ENCODE measurements around the gene ZNF124. TPM values are rescaled to one million over a fixed set of nuclear protein-coding genes. Genes with fewer than 3 reads are reported as not detected.

ZNF124 gene
- total RNA-seq, 2 donors from 2014 or later, result 31.6 to 43.2 TPM

DNA sequence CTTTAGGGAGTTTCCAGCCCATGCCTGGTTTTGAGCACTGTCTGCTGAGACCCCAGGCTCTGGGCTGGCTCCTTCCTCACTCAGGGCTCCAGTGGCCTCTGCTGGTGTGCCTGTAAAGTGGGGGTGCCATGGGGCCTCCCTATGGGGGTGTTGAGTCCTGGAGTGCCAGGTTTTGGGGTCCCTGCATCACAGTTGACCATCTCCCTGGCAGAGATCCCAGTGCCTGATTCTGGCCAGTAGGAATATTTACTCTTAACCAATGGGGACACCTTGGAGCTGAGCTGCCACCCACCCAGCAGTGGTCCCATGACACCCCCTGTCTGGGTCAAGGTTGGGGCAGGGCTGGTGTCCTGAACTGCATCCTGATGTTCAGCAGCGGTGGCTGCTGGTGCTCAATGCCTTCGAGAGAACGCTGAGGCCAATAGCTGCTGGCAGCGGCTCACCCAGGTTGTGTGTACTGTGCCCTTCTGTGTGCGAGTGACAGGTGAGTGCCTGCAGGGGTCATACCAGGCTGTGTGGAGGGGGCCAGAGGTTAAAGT, 58.0 kb downstream of the ZNF124 start:
- H3K9ac ChIP-seq (ENCODE audit: low read depth in 2 of 2, low read length in 2 of 2), result no peak overlapping the region
- no peaks in the 10 kb centered on the region for H3K36me3 ChIP-seq
- TF ChIP-seq CTCF (IDR thresholded peaks at IDR 0.05), result no peak
- no peak overlapping the region for H3K27ac ChIP-seq
- intact Hi-C loops (cut with DNase I), result no loop called here
- DNase-seq, result no peak
- H3K4me1 ChIP-seq, result no peaks in the 10 kb centered on the region
- H3K9me3 ChIP-seq, result no peaks in the 10 kb centered on the region
- H3K27me3 ChIP-seq, result no peaks in the 10 kb centered on the region
- H3K4me3 ChIP-seq, result no peak overlapping the region

- Histone ChIP-seq H3K27ac (no peak overlapping the region), H3K9ac (ENCODE audit: low read depth in 2 of 2, low read length in 2 of 2) (no peak overlapping the region), H3K27me3 (no peaks in the 10 kb centered on the region), H3K36me3 (no peaks in the 10 kb centered on the region), H3K4me3 (no peak overlapping the region), H3K4me1 (no peaks in the 10 kb centered on the region), H3K9me3 (no peaks in the 10 kb centered on the region)
- intact Hi-C loops (cut with DNase I), result no loop called here
- DNase-seq, result no peak
- TF ChIP-seq CTCF (IDR thresholded peaks at IDR 0.05), result no peak
Observed at GRCh38 chr1:247113094-247113497, 58.7 kb downstream of the ZNF124 start.

DNA sequence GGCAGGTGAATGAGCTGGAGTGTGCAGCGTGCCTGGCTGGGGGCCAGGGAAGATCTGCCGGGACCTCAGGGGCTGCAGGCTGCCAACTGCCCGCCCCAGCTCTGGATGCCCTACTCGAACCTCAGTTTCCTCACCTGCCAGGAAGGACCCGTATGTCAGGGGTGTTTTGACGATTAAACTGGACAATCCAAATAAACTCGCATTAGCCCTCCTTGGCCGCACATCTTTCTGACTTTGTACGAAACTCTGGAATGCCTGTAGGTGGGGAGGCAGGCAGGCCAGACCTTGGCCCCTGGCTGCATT, 59.4 kb downstream of the ZNF124 start:
- Histone ChIP-seq H3K9ac (ENCODE audit: low read depth in 2 of 2, low read length in 2 of 2) (peak overlapping the region in 1 of 2 donors; percentile 79), H3K36me3 (no peaks in the 10 kb centered on the region), H3K4me1 (no peaks in the 10 kb centered on the region), H3K4me3 (peak overlapping the region; percentile 80), H3K9me3 (no peaks in the 10 kb centered on the region), H3K27me3 (no peaks in the 10 kb centered on the region), H3K27ac (no peak overlapping the region)
- intact Hi-C loops (cut with DNase I), result no loop called here
- no peak for DNase-seq
- no peak for TF ChIP-seq CTCF (IDR thresholded peaks at IDR 0.05)

DNA sequence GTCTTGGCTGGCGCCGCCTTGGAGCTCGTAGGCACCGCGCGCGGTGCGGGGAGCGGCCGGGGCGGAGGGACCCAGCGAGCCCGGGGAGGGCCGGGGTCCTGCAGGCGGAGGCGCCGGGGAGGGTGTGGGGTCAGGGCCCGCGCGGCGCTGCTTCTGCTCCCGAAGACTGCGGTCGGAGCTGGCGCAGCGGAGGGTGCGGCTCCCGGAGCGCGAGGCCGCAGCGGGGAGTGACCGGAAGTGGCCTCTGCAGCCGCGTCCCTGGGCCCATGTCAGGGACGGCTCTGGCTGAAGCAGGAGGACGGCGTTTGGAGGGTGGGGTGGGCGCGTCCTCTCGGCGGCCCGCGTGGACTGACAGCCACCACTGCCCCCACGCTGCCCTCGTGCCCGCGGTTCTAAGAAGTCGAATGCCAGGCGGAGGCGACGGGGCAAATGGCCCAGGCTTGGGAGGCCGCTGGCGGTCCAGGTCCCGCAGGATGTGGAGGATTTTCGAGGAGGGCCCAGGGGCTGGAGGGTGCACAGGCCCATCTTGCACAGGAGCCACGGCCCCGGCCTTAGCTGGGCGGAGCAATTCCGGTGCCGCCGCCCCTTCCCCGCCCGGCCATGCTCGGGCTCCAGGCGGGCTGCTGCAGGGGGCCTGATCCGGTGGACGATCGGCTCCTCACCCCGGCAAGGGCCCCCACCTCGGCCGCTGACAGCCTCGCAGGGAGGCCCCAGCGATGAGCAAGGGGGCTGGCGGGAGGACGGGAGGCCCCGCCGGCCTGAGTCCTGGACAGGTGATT, 59.9 kb downstream of the ZNF124 start:
- H3K9ac ChIP-seq (ENCODE audit: low read depth in 2 of 2, low read length in 2 of 2), result peak overlapping the region; percentile 34 to 79
- H3K27me3 ChIP-seq, result no peaks in the 10 kb centered on the region
- TF ChIP-seq CTCF (IDR thresholded peaks at IDR 0.05), result no peak
- intact Hi-C loops (cut with DNase I), result no loop called here
- no peaks in the 10 kb centered on the region for H3K36me3 ChIP-seq
- peak; percentile 63 for DNase-seq
- peak overlapping the region; percentile 80 for H3K4me3 ChIP-seq
- H3K4me1 ChIP-seq, result no peaks in the 10 kb centered on the region
- peak overlapping the region; percentile 70 for H3K27ac ChIP-seq
- H3K9me3 ChIP-seq, result no peaks in the 10 kb centered on the region

DNA sequence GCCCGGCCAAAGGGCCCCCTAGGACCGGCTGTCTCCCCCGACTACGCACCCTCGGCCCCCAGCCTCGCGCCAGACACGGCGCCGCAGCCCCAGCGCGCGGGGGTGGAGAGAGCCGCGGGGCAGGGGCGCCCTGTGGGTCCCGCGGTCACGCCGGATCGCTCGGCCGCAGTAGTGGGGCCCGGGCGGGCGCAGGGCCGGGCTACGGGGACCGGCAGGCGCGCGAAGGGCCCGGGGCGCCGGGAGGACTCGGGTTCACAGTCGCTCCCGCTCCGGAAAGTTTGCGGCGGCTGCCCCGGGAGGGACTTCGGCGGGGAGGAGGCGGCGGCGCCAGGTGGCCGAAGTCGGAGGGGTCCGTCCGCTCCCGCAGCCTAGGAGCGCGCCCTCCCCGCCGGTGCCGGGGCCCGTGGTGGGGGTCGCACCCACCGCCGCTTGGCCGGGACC, 60.5 kb downstream of the ZNF124 start:
- Histone ChIP-seq H3K27ac (peak overlapping the region; percentile 70), H3K4me3 (peak overlapping the region; percentile 80), H3K4me1 (no peaks in the 10 kb centered on the region), H3K27me3 (no peaks in the 10 kb centered on the region), H3K9me3 (no peaks in the 10 kb centered on the region), H3K9ac (ENCODE audit: low read depth in 2 of 2, low read length in 2 of 2) (peak overlapping the region; percentile 55 to 79), H3K36me3 (no peaks in the 10 kb centered on the region)
- intact Hi-C loops (cut with DNase I), result no loop called here
- DNase-seq, result no peak
- no peak for TF ChIP-seq CTCF (IDR thresholded peaks at IDR 0.05)

Data from colonic mucosa (tissue), 4 donors.